ENCODE measurements around the gene SMC1B.

SMC1B gene

GRCh38 chr22:45318558-45319323 is 94.7 kb downstream of the SMC1B start:
- DNase-seq: peak; percentile 90

GRCh38 chr22:45318168-45318557 is 95.2 kb downstream of the SMC1B start:
- peak; percentile 96 for DNase-seq

- DNase-seq: no peak
These were observed 95.7 kb downstream of the SMC1B start for GRCh38 chr22:45317551-45318167.

- no peak for DNase-seq
These were observed 96.4 kb downstream of the SMC1B start for GRCh38 chr22:45316796-45317526.

- DNase-seq: no peak
These were observed 98.6 kb downstream of the SMC1B start for GRCh38 chr22:45314786-45315185.

- DNase-seq: no peak
These were observed 99.2 kb downstream of the SMC1B start for GRCh38 chr22:45314054-45314721.

- no peak for DNase-seq
These were observed 100.5 kb downstream of the SMC1B start for GRCh38 chr22:45312856-45313255.

GRCh38 chr22:45312415-45312814 is 101.0 kb downstream of the SMC1B start:
- DNase-seq: no peak

GRCh38 chr22:45310977-45311531 is 102.3 kb downstream of the SMC1B start:
- no peak for DNase-seq

GRCh38 chr22:45310331-45310976 is 102.9 kb downstream of the SMC1B start:
- DNase-seq: no peak

- peak; percentile 95 for DNase-seq
These were observed 103.8 kb downstream of the SMC1B start, which contains the start of gene FAM118A for GRCh38 chr22:45309422-45310227. FAM118A (plus strand) TSS chr22:45309934; CDS start chr22:45322380, 12,446 bp downstream.

GRCh38 chr22:45308957-45309421 is 104.4 kb downstream of the SMC1B start:
- no peak for DNase-seq

- no peak for DNase-seq
These were observed 104.9 kb downstream of the SMC1B start for GRCh38 chr22:45308391-45308956.

GRCh38 chr22:45306139-45306538 is 107.3 kb downstream of the SMC1B start:
- DNase-seq: no peak

GRCh38 chr22:45305456-45306075 is 107.8 kb downstream of the SMC1B start:
- no peak for DNase-seq

GRCh38 chr22:45304971-45305370 is 108.4 kb downstream of the SMC1B start:
- DNase-seq: no peak

GRCh38 chr22:45303181-45303580 is 110.2 kb downstream of the SMC1B start:
- no peak for DNase-seq

- no peak for DNase-seq
These were observed 110.6 kb downstream of the SMC1B start for GRCh38 chr22:45302751-45303150.

GRCh38 chr22:45298934-45299505 is 114.4 kb downstream of the SMC1B start:
- no peak for DNase-seq

Measured in CD4-positive, alpha-beta T cell treated with Interleukin-21 for 1 hour (primary cell).